Central memory CD8-positive, alpha-beta T cell (primary cell): ENCODE data around the gene PI4KA.
"Not testable (repeated sequence)": the region's sequence is repeated elsewhere in the genome, so short reads cannot be mapped to it uniquely, and the experiment has no call there.

Experiments used
- ATAC-seq: fragments of 150-1000 bp; cut with Tn5 transposase; replicated peaks from 2 replicates; pipeline ENCODE4 v1.10.0; 2022; ENCODE audit warnings: mild to moderate bottlenecking, moderate FRiP score, moderate number of reproducible peaks; ENCODE audit not compliant: poor library complexity, severe bottlenecking; ENCODE audit errors: extremely low read depth
- DNase-seq, 2 donors: peaks; one replicate each; pipeline ENCODE4 v3.0.0; 2021; ENCODE audit warnings: low spot score in 2 of 2
- H3K27ac Mint-ChIP-seq: one replicate; pipeline ENCODE4 v1.8.0; 2022; ENCODE audit warnings: low read depth, mild to moderate bottlenecking, moderate library complexity, mixed read lengths
- H3K27me3 Mint-ChIP-seq: one replicate; pipeline ENCODE4 v1.8.0; 2022; ENCODE audit warnings: mixed read lengths
- H3K36me3 Mint-ChIP-seq: one replicate; pipeline ENCODE4 v1.8.0; 2022; ENCODE audit warnings: mild to moderate bottlenecking, moderate library complexity, mixed read lengths; ENCODE audit not compliant: insufficient read depth
- H3K4me1 Mint-ChIP-seq: one replicate; pipeline ENCODE4 v1.8.0; 2022; ENCODE audit warnings: mixed read lengths
- H3K4me3 Mint-ChIP-seq: one replicate; pipeline ENCODE4 v1.8.0; 2022; ENCODE audit warnings: mild to moderate bottlenecking, moderate library complexity, mixed read lengths
- H3K9me3 Mint-ChIP-seq: one replicate; pipeline ENCODE4 v1.8.0; 2022; ENCODE audit warnings: mixed read lengths

Gene PI4KA

DNA sequence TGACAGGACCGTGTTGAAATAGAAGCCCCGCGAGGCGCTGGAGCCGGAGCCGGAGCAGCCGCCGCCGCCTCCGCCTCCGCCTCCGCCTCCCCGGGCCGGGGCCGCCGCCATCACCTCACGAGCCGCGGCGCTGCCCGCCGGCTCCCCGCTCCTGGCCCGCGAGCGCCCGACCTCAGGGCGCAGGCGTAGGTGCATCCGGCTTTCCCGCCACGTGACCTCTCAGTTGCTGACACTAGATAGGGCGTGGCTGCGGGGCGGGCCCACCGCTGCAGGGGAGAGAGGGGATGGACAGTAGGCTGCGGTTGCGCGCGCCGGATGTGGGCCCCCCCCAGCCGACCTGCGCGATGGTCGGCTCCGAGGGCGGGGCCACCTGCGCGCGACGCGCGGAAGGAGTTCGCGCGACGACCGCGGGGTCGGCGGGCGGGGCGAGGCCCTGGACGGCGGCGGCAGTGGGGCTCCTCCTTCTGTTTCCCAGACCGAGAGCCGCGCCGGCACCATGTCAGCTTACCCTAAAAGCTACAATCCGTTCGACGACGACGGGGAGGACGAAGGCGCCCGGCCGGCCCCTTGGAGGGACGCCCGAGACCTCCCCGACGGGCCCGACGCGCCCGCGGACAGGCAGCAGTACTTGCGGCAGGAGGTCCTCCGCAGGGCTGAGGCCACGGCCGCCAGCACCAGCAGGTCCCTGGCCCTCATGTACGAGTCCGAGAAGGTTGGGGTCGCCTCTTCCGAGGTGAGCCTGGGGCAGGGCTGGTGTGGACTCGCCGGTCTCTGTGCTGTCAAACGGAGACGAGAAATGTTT is at the start of gene PI4KA, which contains the start of gene SNAP29:
Gene PI4KA (minus strand): TSS at position 197 of the 802 bp plus-strand sequence. CDS start 86 bp downstream, at position 111.
Gene SNAP29 (plus strand): TSS at position 393 of the 802 bp plus-strand sequence. CDS start 104 bp downstream, at position 497.
- H3K36me3 Mint-ChIP-seq = peaks cover 18% of the 10 kb centered on the region
- H3K27ac Mint-ChIP-seq = peak within 1 kb of the TSS; percentile 90
- H3K27me3 Mint-ChIP-seq = no peaks in the 10 kb centered on the region
- no peaks in the 10 kb centered on the region for H3K9me3 Mint-ChIP-seq
- H3K4me3 Mint-ChIP-seq = peak within 1 kb of the TSS; percentile 86
- DNase-seq = peak; percentile 94 to 97
- ATAC-seq = peak; percentile 95
- peaks cover 63% of the 10 kb centered on the region for H3K4me1 Mint-ChIP-seq

DNA sequence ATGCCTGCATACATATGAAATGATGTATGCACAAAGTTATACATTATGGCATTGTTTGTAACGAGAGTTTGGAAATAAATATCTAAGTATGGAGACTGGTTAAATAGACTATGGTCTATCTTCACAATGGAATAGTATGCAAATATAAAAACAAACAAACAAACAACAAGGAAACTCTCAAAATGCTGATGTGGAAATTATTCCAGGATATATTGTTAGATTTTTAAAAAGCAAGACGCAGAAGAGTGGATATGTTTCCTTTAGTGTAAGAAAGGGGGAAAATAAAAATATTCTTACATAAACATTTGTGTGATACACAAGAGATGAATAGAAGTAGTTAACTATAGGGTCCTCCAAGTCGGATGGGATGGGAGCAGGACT is 47.8 kb upstream of the PI4KA start:
- no peak overlapping the region for H3K4me3 Mint-ChIP-seq
- H3K27ac Mint-ChIP-seq = no peak overlapping the region
- no peaks in the 10 kb centered on the region for H3K4me1 Mint-ChIP-seq
- no peak for DNase-seq
- no peaks in the 10 kb centered on the region for H3K9me3 Mint-ChIP-seq
- no peak for ATAC-seq
- no peaks in the 10 kb centered on the region for H3K27me3 Mint-ChIP-seq
- H3K36me3 Mint-ChIP-seq = no peaks in the 10 kb centered on the region

DNA sequence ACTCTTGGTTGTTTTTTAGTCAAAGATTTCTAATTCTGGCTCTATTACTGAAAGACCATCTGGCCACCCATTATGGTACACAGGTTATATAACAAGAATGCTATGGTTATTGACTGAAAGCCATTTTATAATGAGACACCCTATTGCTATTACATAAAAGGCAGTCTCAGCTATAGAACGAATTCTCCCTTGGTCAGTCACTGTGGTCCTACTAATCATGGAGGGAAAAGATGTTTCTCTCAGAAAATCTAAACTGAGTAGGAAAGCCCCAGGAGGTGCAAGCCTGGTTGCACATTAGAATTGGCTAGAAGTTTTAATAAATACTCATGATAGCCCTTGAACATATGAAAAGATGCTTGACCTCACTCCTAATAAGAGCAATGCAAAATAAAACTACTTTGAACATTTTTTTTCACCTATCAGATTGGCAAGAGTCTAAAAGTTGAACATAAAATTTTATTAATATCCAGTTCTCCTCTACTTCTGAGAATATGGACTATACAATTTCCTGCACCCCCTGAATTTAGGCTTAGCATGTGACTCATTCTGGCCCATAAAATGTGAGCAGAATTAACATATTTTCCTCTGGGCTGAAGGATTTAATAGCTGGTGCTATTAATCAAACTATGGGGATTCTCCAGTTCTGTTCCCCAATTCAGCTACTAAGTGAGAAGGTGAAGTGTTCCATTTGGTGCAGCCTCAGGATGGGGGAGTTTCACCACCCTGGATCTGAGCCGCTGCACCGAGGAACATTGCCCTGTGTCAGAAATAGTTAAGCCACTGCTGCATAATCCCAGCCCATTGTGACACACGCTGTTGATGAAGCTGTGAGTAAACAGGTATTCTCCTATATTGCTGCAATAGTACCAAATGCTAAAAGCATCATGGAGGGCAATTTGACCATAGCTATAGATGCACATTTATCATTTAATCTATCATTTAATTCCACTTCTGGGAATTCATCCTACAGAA is 47.1 kb upstream of the PI4KA start:
- ATAC-seq (no peak), DNase-seq (no peak)
- H3K27ac Mint-ChIP-seq = no peak overlapping the region
- H3K9me3 Mint-ChIP-seq = no peaks in the 10 kb centered on the region
- H3K27me3 Mint-ChIP-seq = no peaks in the 10 kb centered on the region
- no peak overlapping the region for H3K4me3 Mint-ChIP-seq
- H3K4me1 Mint-ChIP-seq = no peaks in the 10 kb centered on the region
- no peaks in the 10 kb centered on the region for H3K36me3 Mint-ChIP-seq

DNA sequence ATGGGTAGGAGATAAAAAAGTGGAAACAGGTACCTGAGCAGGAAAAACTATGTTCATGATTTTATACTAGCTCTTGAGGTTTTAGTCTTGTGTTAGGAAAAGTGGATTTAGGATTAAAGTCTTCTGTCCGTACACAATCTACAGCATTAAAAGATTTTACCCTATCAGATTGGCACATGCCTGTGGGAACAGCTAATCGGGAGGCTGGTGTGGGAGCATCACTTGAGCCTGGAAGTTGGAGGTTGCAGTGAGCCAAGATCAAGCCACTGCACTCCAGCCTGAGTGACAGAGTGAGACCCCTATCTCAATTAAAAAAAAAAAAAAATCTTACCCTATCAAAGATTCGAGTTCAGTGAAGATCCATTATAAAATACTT is 46.4 kb upstream of the PI4KA start:
- Mint-ChIP-seq H3K36me3 (no peaks in the 10 kb centered on the region), H3K27me3 (no peaks in the 10 kb centered on the region), H3K4me1 (no peaks in the 10 kb centered on the region), H3K9me3 (no peaks in the 10 kb centered on the region), H3K27ac (no peak overlapping the region), H3K4me3 (no peak overlapping the region)
- no peak for ATAC-seq
- DNase-seq = no peak

DNA sequence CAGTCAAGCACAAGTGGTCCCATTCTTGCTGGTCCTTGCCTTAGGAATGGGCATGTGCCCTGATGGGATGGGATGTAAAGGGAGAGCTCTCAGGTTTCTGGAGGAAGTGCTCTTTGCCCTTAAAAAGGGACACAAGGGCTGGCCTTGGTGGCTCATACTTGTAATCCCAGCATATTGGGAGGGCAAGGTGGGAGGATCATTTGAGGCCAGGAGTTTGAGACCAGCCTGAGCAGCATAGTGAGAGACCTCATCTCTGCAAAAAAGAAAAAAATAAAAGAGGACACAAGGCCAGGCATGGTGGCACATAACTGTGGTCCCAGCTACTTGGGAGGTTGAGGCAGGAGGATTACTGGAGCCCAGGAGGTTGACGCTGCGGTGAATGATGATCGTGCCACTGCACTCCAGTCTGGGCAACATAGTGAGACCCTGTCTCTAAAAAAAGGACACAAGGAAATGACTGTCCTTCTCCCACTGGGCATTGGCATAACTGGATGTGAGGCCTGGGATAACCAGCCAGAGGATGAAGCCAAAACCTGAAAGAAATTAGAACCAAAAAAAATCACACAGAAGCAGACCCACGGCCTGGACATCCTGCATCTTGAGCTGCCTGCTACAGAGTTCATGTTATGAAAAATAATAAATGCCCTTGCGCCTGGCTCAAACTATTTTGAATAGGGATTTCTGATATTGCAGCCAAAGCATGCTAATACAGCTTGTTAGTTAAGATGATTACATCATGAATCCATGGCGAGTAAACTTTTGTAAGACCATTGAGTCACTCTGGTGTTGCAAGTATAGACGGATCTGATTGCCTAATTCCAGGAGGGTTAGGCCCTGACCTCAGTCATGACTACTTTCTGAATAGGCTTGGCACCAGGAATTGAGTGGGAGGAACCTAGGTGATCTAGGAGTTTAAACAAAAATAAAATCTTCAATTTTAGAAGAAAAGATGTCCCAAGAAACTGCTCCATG is 45.7 kb upstream of the PI4KA start:
- H3K4me3 Mint-ChIP-seq = no peak overlapping the region
- H3K9me3 Mint-ChIP-seq = no peaks in the 10 kb centered on the region
- no peak for DNase-seq
- H3K27ac Mint-ChIP-seq = no peak overlapping the region
- H3K27me3 Mint-ChIP-seq = no peaks in the 10 kb centered on the region
- H3K36me3 Mint-ChIP-seq = no peaks in the 10 kb centered on the region
- ATAC-seq = no peak
- no peaks in the 10 kb centered on the region for H3K4me1 Mint-ChIP-seq

DNA sequence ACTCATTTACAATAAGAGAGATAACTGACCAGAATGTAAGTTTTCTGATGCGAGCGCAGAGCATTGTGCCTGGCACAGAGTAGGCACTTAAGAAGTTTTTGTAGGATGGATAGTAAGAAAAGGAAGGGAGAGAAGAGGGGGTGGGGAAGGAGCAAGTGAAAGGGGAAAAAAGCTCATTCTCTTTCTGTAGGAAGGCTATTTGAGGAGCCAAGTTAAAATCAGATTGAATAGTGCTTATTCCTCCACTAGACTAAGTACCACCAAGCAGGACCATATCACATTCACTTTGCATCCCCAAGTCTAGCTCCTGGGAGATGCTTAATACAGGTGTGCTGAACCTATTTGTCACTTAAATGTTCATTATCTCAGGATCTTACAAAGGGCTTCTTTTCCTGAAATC is 44.5 kb upstream of the PI4KA start:
- H3K36me3 Mint-ChIP-seq = no peaks in the 10 kb centered on the region
- DNase-seq (no peak), ATAC-seq (no peak)
- no peak overlapping the region for H3K27ac Mint-ChIP-seq
- no peaks in the 10 kb centered on the region for H3K27me3 Mint-ChIP-seq
- H3K4me3 Mint-ChIP-seq = no peak overlapping the region
- no peaks in the 10 kb centered on the region for H3K4me1 Mint-ChIP-seq
- H3K9me3 Mint-ChIP-seq = no peaks in the 10 kb centered on the region

DNA sequence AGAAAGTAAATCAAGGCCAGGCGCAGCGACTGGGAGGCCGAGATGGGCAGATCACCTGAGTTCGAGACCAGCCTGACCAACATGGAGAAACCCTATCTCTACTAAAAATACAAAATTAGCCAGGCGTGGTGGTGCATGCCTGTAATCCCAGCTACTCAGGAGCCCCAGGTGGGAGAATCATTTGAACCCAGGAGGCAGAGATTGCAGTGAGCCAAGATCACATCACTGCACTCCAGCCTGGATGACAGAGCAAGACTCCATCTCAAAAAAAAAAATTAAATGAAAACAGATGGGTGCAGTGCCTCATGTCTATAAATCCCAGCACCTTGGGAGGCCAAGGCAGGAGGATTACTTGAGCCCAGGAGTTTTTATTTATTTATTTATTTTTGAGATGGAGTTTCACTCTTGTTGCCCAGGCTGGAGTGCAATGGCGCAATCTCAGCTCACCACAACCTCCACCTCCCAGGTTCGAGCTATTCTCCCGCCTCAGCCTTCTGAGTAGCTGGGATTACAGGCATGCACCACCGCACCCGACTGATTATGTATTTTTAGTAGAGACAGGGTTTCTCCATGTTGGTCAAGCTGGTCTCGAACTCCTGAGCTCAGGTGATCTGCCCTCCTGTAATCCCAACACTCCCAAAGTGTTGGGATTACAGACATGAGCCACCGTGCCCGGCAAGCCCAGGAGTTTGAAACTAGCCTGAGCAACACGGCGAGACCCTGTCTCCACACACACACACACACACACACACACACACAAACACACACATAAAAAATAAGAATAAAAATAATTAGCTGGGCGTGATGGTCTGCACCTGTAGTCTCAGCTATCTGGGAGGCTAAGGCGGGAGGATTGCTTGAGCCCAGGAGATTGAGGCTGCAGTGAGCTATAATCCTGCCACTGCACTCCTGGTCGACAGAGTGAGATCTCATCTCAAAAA is 42.8 kb upstream of the PI4KA start:
- H3K4me3 Mint-ChIP-seq, H3K36me3 Mint-ChIP-seq, H3K27ac Mint-ChIP-seq, H3K4me1 Mint-ChIP-seq, ATAC-seq, H3K27me3 Mint-ChIP-seq, DNase-seq, H3K9me3 Mint-ChIP-seq: not testable (repeated sequence)

DNA sequence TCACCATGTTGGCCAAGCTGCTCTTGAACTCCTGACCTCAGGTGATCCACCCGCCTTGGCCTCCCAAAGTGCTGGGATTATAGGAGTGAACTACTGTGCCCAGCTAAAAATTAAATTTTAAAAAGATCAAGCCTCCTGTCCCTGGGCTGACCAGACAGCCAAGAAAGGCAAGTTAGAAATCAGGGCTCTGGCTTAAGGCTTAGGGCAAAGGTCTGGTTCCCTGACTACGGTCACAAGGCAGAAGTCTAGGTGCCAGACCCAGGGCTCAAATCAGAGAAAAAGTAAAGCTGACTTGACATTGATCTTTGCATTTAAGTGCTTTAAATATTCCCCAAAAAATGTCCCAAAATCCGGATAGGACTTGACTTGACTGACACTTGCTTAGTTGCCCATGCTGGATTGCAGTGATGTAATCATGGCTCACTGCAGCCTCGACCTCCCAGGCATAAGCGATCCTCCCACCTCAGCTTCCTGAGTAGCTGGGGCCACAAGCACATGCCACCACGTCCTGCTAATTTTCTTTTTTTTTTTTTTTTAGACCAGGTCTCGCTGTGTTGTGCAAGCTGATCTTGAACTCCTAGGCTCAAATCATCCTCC is 41.3 kb upstream of the PI4KA start:
- Mint-ChIP-seq H3K4me3 (no peak overlapping the region), H3K9me3 (no peaks in the 10 kb centered on the region), H3K36me3 (no peaks in the 10 kb centered on the region), H3K27ac (no peak overlapping the region), H3K27me3 (no peaks in the 10 kb centered on the region), H3K4me1 (no peaks in the 10 kb centered on the region)
- DNase-seq = no peak
- ATAC-seq = no peak

DNA sequence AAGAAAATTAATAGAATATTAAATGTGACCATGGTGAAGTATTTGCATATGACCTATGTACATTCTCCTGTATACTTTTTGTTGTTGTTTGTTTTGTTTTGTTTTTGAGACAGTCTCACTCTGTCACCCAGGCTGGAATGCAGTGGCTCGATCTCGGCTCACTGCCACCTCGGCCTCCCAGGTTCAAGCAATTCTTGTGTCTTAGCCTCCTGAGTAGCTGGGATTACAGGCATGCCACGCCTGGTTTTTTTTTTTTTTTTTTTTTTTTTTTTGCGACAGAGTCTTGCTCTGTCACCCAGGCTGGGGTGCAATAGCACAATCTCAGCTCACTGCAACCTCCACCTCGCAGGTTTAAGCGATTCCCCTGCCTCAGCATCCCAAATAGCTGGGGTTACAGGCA is 39.1 kb upstream of the PI4KA start:
- not testable (repeated sequence) for H3K4me1 Mint-ChIP-seq, DNase-seq, H3K4me3 Mint-ChIP-seq, ATAC-seq, H3K27ac Mint-ChIP-seq, H3K27me3 Mint-ChIP-seq, H3K9me3 Mint-ChIP-seq, H3K36me3 Mint-ChIP-seq

DNA sequence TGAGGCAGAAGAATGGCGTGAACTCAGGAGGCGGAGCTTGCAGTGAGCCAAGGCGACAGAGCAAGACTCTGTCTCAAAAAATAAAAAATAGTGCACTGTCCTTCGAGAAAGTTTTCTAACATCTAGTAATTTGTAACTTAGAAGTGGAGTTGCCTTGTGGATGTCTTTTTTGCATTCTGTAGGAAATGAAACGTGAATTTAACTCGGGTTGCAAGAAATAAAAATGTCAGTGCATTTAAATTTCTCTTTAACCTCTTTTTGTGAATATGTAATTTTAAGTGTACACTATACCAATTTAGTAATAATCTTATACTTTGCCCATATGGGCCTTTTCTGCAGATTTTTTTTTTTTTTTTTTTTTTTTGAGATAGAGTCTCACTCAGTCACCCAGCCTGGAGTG is 32.4 kb upstream of the PI4KA start:
- Mint-ChIP-seq H3K4me3 (no peak overlapping the region), H3K36me3 (peaks cover 15% of the 10 kb centered on the region), H3K4me1 (no peaks in the 10 kb centered on the region), H3K9me3 (no peaks in the 10 kb centered on the region), H3K27me3 (no peaks in the 10 kb centered on the region), H3K27ac (no peak overlapping the region)
- DNase-seq (no peak), ATAC-seq (no peak)

DNA sequence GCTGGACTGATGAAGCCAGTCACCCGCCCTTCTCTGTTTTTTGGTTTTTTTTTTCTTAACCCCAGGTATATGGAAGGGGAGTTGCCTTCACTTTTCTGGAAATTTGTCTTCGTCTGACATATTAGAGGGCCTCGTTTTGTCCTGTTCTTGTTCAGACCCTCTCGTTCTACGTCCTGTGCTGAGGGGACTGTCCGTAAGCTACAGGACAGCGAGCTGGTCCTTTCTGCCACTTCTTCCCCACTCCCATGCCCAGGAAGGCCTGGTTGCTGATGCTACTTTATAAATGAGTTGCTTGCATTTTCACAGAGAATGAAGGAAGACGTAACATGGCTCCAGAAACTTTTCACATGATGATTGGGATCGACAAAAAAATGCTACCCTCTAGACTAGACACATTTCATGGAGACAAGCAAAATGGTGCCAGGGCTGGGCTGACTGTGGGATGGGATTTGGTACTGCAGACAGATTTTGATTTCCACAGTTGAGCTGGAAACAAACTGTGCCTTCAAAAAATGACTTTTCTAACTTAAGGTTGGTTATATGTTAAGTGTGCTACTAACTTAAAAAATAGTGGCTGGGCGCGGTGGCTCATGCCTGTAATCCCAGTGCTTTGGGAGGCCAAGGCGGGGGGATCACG is 31.4 kb upstream of the PI4KA start:
- H3K4me1 Mint-ChIP-seq = no peaks in the 10 kb centered on the region
- H3K9me3 Mint-ChIP-seq = no peaks in the 10 kb centered on the region
- H3K27me3 Mint-ChIP-seq = no peaks in the 10 kb centered on the region
- no peak overlapping the region for H3K4me3 Mint-ChIP-seq
- DNase-seq (no peak), ATAC-seq (no peak)
- H3K27ac Mint-ChIP-seq = no peak overlapping the region
- H3K36me3 Mint-ChIP-seq = peaks cover 20% of the 10 kb centered on the region
